Activated T-helper 17 cell treated with anti-CD3 and anti-CD28 coated beads, Interleukin-2, amount 50 U/mL, for 72 hours (primary cell): ENCODE results near the gene EIF4G3. TPM values are rescaled to one million over a fixed set of nuclear protein-coding genes. Genes with fewer than 3 reads are reported as not detected.
"Not testable (repeated sequence)": the region's sequence is repeated elsewhere in the genome, so short reads cannot be mapped to it uniquely, and the experiment has no call there.

ENCODE experiments used
- ATAC-seq: fragments of 150-1000 bp; cut with Tn5 transposase; replicated peaks from 2 replicates; pipeline ENCODE4 v1.10.0; 2021; ENCODE audit warnings: mild to moderate bottlenecking, moderate library complexity
- H3K27ac Mint-ChIP-seq: one replicate; pipeline ENCODE4 v1.8.0; 2022; ENCODE audit warnings: mixed read lengths
- H3K27me3 Mint-ChIP-seq: one replicate; pipeline ENCODE4 v1.8.0; 2022; ENCODE audit warnings: mixed read lengths
- H3K36me3 Mint-ChIP-seq: one replicate; pipeline ENCODE4 v1.8.0; 2022; ENCODE audit warnings: low read depth, mild to moderate bottlenecking, mixed read lengths
- H3K4me1 Mint-ChIP-seq: one replicate; pipeline ENCODE4 v1.8.0; 2022; ENCODE audit warnings: mixed read lengths
- H3K4me3 Mint-ChIP-seq: one replicate; pipeline ENCODE4 v1.8.0; 2022; ENCODE audit warnings: mild to moderate bottlenecking, mixed read lengths
- H3K9me3 Mint-ChIP-seq: one replicate; pipeline ENCODE4 v1.8.0; 2022; ENCODE audit warnings: mixed read lengths
- total RNA-seq, 2 donors: library from RNA; stranded (reverse); gene quantifications; one replicate each; pipeline ENCODE4 v1.2.3, GENCODE V29; 2022

The EIF4G3 gene
- total RNA-seq, 2 donors from 2014 or later, result 32.9 to 56.2 TPM

DNA sequence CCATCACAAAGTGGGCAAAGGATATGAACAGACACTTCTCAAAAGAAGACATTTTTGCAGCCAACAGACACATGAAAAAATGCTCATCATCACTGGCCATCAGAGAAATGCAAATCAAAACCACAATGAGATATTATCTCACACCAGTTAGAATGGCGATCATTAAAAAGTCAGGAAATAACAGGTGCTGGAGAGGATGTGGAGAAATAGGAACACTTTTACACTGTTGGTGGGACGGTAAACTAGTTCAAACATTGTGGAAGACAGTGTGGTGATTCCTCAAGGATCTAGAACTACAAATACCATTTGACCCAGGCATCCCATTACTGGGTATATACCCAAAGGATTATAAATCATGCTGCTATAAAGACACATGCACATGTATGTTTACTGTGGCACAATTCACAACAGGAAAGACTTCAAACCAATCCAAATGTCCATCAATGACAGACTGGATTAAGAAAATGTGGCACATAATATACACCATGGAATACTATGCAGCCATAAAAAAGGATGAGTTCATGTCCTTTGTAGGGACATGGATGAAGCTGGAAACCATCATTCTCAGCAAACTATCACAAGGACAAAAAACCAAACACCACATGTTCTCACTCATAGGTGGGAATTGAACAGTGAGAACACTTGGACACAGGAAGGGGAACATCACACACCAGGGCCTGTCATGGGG is 83.3 kb downstream of the EIF4G3 start:
- H3K36me3 Mint-ChIP-seq, result peaks cover 29% of the 10 kb centered on the region

DNA sequence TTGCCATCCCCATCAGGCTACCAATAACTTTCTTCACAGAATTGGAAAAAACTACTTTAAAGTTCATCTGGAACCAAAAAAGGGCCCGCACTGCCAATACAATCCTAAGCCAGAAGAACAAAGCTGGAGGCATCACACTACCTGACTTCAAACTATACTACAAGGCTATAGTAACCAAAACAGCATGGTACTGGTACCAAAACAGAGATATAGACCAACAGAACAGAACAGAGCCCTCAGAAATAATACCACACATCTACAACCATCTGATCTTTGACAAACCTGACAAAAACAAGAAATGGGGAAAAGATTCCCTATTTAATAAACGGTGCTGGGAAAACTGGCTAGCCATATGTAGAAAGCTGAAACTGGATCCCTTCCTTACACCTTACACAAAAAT is 84.2 kb downstream of the EIF4G3 start:
- H3K9me3 Mint-ChIP-seq, H3K27me3 Mint-ChIP-seq, H3K27ac Mint-ChIP-seq, H3K4me1 Mint-ChIP-seq, H3K4me3 Mint-ChIP-seq, ATAC-seq: not testable (repeated sequence)
- peaks cover 26% of the 10 kb centered on the region for H3K36me3 Mint-ChIP-seq

More for the DNA sequence above, 83.3 kb downstream of the EIF4G3 start:
- H3K27ac Mint-ChIP-seq, ATAC-seq, H3K4me3 Mint-ChIP-seq, H3K4me1 Mint-ChIP-seq, H3K9me3 Mint-ChIP-seq, H3K27me3 Mint-ChIP-seq: not testable (repeated sequence)

DNA sequence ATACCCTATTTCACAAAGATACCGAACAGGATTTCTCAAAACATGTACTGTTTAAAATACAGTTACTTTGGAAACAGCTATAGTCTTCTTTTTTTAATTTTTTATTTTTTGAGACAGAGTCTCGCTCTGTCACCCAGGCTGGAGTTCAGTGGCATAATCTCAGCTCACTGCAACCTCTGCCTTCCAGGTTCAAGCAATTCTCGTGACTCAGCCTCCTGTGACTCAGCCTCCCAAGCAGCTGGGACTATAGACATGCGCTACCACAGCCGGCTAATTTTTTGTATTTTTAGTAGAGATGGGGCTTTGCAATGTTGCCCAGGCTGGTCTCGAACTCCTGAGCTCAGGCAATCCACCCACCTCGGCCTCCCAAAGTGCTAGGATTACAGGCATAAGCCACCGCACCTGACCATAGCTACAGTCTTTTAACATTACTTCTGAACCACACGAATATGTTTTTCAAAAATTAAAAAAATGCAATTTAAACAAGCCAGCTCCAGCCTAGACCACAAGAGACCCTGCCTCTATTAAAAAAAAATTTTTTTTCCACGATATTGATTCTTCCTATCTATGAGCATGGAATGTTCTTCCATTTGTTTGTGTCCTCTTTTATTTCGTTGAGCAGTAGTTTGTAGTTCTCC is 85.5 kb downstream of the EIF4G3 start:
- not testable (repeated sequence) for H3K4me1 Mint-ChIP-seq, H3K27ac Mint-ChIP-seq, H3K27me3 Mint-ChIP-seq, ATAC-seq, H3K4me3 Mint-ChIP-seq, H3K9me3 Mint-ChIP-seq
- H3K36me3 Mint-ChIP-seq, result peaks cover 33% of the 10 kb centered on the region

DNA sequence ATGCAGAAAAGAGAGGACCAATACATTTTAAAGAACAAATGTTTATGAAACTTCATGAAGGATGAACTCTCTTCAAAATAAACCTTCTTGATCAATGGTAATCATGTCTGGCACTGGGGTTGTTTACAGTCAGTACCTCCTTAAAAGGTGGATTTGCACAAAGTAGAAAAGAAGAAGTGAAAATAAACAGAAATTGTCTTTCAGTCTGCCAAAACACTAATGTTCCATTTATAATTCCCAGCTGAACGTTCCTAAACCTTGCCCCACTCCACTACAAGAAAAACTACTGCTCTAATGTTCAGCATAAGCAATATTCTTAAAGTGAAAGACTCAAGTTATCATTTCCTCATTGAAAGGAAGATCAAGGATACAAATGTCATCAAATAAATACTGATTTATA is 86.2 kb downstream of the EIF4G3 start:
- ATAC-seq, result no peak

DNA sequence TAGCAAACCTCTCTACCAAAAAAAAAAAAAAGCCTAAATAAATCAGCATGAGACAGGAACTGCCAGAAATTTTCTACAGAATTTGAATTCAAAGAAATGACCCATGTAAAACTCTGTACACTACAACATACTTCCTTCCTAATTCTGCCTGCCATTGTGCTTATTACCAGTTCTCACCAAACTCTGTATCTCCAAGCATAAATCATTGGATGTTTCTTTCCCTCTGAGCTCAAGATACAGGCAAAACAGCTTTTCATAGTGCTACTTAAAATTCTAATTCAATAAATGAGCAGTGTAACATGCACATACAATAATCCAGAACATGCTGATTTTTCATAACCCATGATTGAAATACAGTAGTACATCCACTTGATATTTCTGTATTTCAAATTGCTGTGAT is 87.0 kb downstream of the EIF4G3 start:
- H3K36me3 Mint-ChIP-seq, result peaks cover 39% of the 10 kb centered on the region
- peaks cover 6% of the 10 kb centered on the region for H3K4me1 Mint-ChIP-seq
- H3K27me3 Mint-ChIP-seq, result no peaks in the 10 kb centered on the region
- no peaks in the 10 kb centered on the region for H3K9me3 Mint-ChIP-seq
- H3K27ac Mint-ChIP-seq, result no peak overlapping the region
- H3K4me3 Mint-ChIP-seq, result no peak overlapping the region
- no peak for ATAC-seq

More for the DNA sequence above, 86.2 kb downstream of the EIF4G3 start:
- Mint-ChIP-seq H3K36me3 (peaks cover 40% of the 10 kb centered on the region), H3K4me1 (peaks cover 6% of the 10 kb centered on the region), H3K9me3 (no peaks in the 10 kb centered on the region), H3K27me3 (no peaks in the 10 kb centered on the region), H3K4me3 (no peak overlapping the region), H3K27ac (no peak overlapping the region)

DNA sequence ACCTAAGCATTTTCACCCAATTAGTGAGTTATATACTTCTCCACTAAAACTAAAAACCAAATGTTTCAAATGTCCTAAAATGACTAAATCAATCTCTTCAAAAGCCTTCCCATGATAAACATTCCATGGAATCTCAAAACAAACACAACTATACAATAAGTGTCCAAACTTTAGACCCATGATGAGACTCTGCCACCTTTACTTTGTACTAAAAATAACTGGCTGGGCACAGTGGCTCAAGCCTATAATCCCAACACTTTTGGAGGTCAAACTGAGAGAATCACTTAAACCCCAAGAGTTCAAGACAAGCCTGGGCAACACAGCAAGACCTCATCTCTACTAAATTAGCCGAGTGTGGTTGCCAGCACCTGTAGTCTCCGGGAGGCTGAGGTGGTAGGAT is 87.4 kb downstream of the EIF4G3 start:
- no peaks in the 10 kb centered on the region for H3K27me3 Mint-ChIP-seq
- H3K9me3 Mint-ChIP-seq, result no peaks in the 10 kb centered on the region
- peaks cover 6% of the 10 kb centered on the region for H3K4me1 Mint-ChIP-seq
- no peak overlapping the region for H3K4me3 Mint-ChIP-seq
- H3K27ac Mint-ChIP-seq, result no peak overlapping the region
- no peak for ATAC-seq
- peaks cover 39% of the 10 kb centered on the region for H3K36me3 Mint-ChIP-seq

DNA sequence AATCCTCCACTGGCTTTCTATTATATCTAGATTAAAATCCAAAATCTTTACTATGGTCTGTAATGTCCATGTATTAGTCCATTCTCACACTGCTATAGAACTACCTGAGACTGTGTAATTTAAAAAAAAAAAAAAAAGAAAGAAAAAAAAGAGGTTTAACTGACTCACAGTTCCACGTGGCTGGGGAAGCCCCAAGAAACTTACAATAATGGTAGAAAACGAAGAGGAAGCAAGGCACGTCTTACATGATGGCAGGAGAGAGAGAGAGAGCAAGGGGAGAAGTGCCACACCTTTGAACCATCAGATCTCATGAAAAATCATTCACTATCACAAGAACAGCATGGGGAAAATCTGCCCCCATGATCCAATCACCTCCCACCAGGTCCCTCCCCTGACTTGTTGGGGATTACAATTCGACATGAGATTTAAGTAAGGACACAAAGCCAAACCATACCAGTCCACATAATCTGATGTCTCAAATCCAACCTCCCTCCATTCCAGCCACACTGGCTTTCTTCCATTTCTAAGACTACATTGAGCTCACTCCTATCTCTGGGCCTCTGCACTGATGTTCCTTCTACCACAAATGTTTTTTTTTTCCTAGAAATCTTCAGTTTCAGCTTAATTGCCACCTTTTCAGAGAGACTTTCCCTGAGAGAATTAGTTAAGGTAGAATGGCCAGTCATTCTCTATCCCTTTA is 92.4 kb downstream of the EIF4G3 start:
- H3K4me1 Mint-ChIP-seq, result no peaks in the 10 kb centered on the region
- H3K4me3 Mint-ChIP-seq, result no peak overlapping the region
- H3K27me3 Mint-ChIP-seq, result no peaks in the 10 kb centered on the region
- peaks cover 51% of the 10 kb centered on the region for H3K36me3 Mint-ChIP-seq
- H3K9me3 Mint-ChIP-seq, result no peaks in the 10 kb centered on the region
- ATAC-seq, result no peak
- H3K27ac Mint-ChIP-seq, result no peak overlapping the region

DNA sequence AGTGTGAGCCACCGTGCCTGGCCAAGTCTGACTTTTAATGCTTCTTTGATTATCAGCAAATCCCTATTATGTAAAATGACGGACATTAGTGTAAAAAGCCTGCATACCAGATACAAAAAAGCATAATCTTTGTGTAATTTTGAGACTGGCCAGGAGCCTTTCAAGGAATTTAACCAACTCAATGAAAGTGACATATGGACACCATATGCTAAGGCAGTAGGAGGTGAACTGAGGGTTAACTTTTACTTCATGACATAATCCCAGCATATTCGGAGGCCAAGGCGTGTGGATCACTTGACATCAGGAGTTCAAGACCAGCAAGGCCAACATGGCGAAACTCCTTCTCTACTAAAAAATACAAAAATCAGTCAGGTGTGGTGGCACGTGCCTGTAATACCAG is 94.6 kb downstream of the EIF4G3 start:
- Mint-ChIP-seq H3K27me3 (no peaks in the 10 kb centered on the region), H3K36me3 (peaks cover 41% of the 10 kb centered on the region), H3K27ac (no peak overlapping the region), H3K4me3 (no peak overlapping the region), H3K4me1 (no peaks in the 10 kb centered on the region), H3K9me3 (no peaks in the 10 kb centered on the region)
- no peak for ATAC-seq

DNA sequence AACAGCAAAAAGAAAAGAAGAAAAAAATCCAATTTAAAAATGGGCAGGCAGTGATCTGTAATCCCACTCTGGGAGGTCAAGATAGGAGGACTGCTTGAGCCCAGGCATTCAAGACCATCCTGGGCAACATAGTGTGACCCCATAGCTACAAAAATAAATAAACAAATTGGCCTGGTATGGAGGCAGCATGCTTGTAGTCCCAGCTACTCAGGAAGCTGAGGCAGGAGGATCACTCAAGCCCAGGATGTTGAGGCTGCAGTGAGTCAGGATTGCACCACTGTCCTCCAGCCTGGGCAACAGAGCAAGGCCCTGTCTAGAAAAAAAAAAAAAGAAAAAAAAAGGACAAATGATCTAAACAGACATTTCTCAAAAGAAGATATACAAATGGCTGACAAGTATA is 99.6 kb downstream of the EIF4G3 start:
- Mint-ChIP-seq H3K27me3 (no peaks in the 10 kb centered on the region), H3K36me3 (peaks cover 44% of the 10 kb centered on the region), H3K9me3 (no peaks in the 10 kb centered on the region), H3K4me3 (no peak overlapping the region), H3K4me1 (peaks cover 4% of the 10 kb centered on the region), H3K27ac (no peak overlapping the region)
- ATAC-seq, result no peak

DNA sequence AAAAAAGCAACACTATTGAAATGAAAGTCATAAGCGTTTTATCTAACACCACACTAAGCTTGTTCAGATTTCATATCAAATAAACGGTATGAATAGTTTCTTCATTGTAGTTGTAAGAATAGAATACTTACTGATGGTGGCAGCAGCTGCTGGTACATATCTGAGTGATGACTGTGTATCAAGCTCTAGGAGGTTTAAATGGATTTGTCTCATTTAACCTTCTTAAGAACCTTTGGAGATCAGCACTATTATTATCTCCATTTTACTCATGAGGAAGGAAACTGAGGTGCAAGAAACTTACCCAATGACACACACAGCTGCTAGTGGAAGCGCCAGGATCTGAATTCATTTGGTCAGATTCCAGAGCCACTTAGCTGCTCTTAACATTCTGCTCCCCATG is 104.0 kb downstream of the EIF4G3 start:
- no peaks in the 10 kb centered on the region for H3K27me3 Mint-ChIP-seq
- H3K9me3 Mint-ChIP-seq, result no peaks in the 10 kb centered on the region
- peaks cover 4% of the 10 kb centered on the region for H3K4me1 Mint-ChIP-seq
- H3K27ac Mint-ChIP-seq, result no peak overlapping the region
- ATAC-seq, result no peak
- H3K4me3 Mint-ChIP-seq, result no peak overlapping the region
- peaks cover 29% of the 10 kb centered on the region for H3K36me3 Mint-ChIP-seq

DNA sequence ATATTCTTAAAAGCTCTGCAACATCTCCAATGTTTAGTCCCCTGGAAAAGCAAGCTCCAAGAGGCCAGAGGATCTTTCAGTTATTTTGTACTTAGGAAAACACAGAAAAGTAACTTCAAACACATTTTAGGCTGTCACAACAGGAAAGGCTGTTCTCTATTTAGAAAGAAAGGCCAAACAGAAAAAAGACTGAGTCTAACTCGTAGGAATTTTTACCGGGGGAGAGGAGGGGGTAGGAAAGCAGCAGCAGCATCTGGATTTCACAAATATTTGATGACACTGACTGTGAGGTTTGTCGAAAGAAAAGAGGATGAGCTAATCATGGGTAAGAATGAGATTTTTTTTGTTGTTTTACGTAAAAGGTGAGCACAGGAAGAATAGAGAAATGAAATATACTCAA is 107.1 kb downstream of the EIF4G3 start:
- Mint-ChIP-seq H3K27me3 (no peaks in the 10 kb centered on the region), H3K4me1 (no peaks in the 10 kb centered on the region), H3K36me3 (peaks cover 6% of the 10 kb centered on the region), H3K4me3 (no peak overlapping the region), H3K9me3 (no peaks in the 10 kb centered on the region), H3K27ac (no peak overlapping the region)
- ATAC-seq, result no peak

DNA sequence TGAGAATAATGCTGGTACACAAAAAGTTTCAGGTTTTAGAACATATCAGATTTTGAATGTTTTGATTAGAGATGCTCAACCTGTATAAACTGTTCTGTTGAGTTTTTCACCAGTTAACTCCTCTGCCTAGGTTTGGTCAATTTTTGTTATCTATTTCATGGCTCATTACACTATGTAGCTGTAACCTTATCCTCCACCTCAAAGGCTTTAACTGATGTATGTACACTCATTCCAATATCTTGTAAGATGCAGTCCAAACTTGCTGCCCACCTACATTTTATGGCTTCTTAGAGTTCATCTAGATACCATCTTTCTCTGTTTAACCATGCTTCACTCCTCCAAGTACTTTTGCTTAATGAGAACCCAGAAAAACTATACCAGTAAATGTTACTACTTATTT is 107.8 kb downstream of the EIF4G3 start:
- H3K4me1 Mint-ChIP-seq, result no peaks in the 10 kb centered on the region
- H3K27me3 Mint-ChIP-seq, result no peaks in the 10 kb centered on the region
- no peaks in the 10 kb centered on the region for H3K9me3 Mint-ChIP-seq
- H3K27ac Mint-ChIP-seq, result no peak overlapping the region
- H3K4me3 Mint-ChIP-seq, result no peak overlapping the region
- ATAC-seq, result no peak
- peaks cover 6% of the 10 kb centered on the region for H3K36me3 Mint-ChIP-seq

DNA sequence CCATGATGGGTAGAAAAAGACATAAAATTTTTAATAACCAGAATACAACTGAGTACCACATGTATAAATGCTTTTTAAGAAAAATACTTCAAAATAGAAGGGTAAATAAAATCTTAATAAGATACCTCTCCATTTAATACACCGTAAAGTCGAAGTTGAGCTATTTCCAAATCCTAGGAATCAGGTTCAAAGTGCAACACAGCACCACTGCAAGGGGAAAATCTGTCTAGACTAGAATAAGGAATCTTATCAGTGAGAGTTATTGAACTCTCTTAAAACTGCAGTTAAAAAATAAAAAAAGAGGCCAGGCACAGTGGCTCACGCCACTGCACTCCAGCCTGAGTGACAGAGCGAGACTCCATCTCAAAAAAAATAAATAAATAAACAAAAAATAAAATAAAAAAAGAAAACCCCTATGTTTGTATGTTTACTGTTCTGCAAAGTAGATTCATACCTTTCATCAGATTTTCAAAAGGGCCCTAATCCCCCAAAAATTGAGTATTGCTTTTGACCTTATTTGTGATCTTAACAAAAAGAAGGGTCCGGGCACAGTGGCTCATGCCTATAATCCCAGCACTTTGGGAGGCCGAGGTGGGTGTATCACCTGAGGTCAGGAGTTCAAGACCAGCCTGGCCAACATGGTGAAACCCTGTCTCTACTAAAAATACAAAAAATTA is 109.0 kb downstream of the EIF4G3 start:
- no peak overlapping the region for H3K27ac Mint-ChIP-seq
- H3K4me1 Mint-ChIP-seq, result no peaks in the 10 kb centered on the region
- H3K4me3 Mint-ChIP-seq, result no peak overlapping the region
- no peak for ATAC-seq
- no peaks in the 10 kb centered on the region for H3K9me3 Mint-ChIP-seq
- H3K27me3 Mint-ChIP-seq, result no peaks in the 10 kb centered on the region
- no peaks in the 10 kb centered on the region for H3K36me3 Mint-ChIP-seq

DNA sequence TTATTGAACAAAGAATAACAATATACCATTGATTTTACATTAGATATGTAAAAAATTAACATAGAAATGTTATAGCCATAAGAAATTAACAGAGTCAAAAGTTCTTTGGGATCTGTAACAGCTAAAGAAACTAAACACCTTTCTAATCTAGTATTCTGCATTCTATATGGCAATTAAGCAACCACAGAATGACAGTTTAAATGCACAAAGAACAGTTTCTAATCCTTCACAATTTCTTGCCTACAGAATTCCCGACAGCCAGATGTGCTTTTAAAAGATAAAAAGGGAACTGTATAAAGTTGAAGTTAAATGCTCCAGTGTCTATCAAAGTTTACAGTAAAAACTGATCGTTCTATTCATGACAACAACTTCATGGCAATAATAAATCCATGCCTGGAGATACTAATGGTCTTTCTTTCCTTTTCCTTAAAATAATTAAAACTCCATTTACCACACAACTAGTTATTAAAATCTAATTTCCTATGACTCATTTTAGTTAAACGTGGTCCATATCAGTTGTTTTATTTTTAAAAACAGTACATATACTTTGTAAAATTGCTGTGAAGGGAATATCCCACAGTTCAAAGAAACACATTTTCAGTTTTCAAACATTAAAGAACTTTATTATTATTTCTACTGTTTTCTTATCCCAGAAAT is 110.2 kb downstream of the EIF4G3 start:
- Mint-ChIP-seq H3K27ac (no peak overlapping the region), H3K27me3 (no peaks in the 10 kb centered on the region), H3K9me3 (no peaks in the 10 kb centered on the region), H3K36me3 (no peaks in the 10 kb centered on the region), H3K4me3 (no peak overlapping the region), H3K4me1 (no peaks in the 10 kb centered on the region)
- no peak for ATAC-seq
